SK-N-MC (cell line): ENCODE results near the gene REEP1.

Source experiments
- DNase-seq: peaks from one replicate; pipeline ENCODE4 v3.0.0-alpha.2; 2011; ENCODE audit warnings: low read depth, low spot score
- H3K27ac ChIP-seq: fragments of 200-600 bp; sonication (generic); 2 replicates; pipeline ENCODE4 v1.5.1; 2016; ENCODE audit warnings: mixed run types
- H3K36me3 ChIP-seq: fragments of 200-600 bp; sonication (generic); 2 replicates; pipeline ENCODE4 v1.6.1; 2017; ENCODE audit warnings: antibody characterized with exemption, low read length, mixed read lengths; ENCODE audit not compliant: insufficient read depth
- H3K4me3 ChIP-seq: fragments of 200-600 bp; sonication (generic); 2 replicates; pipeline ENCODE4 v1.5.1; 2016
- H3K9ac ChIP-seq: fragments of 200-600 bp; sonication (generic); 2 replicates; pipeline ENCODE4 v1.8.0; 2017; ENCODE audit warnings: mixed run types, mixed read lengths; ENCODE audit not compliant: insufficient read length
- H3K9me3 ChIP-seq: fragments of 200-600 bp; sonication (generic); 2 replicates; pipeline ENCODE4 v1.6.1; 2017; ENCODE audit warnings: low read depth, mild to moderate bottlenecking, antibody characterized with exemption, low read length, moderate library complexity, mixed read lengths
- EZH2 ChIP-seq: fragments of 200-600 bp; sonication (generic); IDR thresholded peaks from one replicate; pipeline ENCODE4 v1.6.1; 2017; ENCODE audit warnings: antibody characterized with exemption
- FOXP2 ChIP-seq: optimal IDR thresholded peaks from 2 replicates; pipeline ENCODE3; 2011; ENCODE audit warnings: mild to moderate bottlenecking, moderate library complexity; ENCODE audit not compliant: insufficient read depth; ENCODE audit errors: extremely low read length, control extremely low read depth
- POLR2AphosphoS5 ChIP-seq: IDR thresholded peaks from 2 replicates; pipeline ENCODE4 v1.6.1; 2012; ENCODE audit warnings: mild to moderate bottlenecking, low read depth, low read length, borderline replicate concordance

The REEP1 gene

GRCh38 chr2:86239745-86240144 lies 97.7 kb downstream of the REEP1 start:
- no peak for TF ChIP-seq POLR2AphosphoS5
- TF ChIP-seq EZH2: no peak
- no peak for TF ChIP-seq FOXP2
- no peak for DNase-seq
- no peaks in the 10 kb centered on the region for H3K36me3 ChIP-seq
- H3K4me3 ChIP-seq: no peak overlapping the region
- H3K9me3 ChIP-seq: no peaks in the 10 kb centered on the region
- no peak overlapping the region for H3K27ac ChIP-seq
- no peak overlapping the region for H3K9ac ChIP-seq

GRCh38 chr2:86239326-86239725 lies 98.1 kb downstream of the REEP1 start:
- Histone ChIP-seq H3K9me3 (no peaks in the 10 kb centered on the region), H3K27ac (no peak overlapping the region), H3K36me3 (no peaks in the 10 kb centered on the region), H3K4me3 (no peak overlapping the region), H3K9ac (no peak overlapping the region)
- TF ChIP-seq POLR2AphosphoS5: no peak
- TF ChIP-seq EZH2: no peak
- no peak for TF ChIP-seq FOXP2
- DNase-seq: no peak

- Histone ChIP-seq H3K9ac (no peak overlapping the region), H3K9me3 (no peaks in the 10 kb centered on the region), H3K36me3 (no peaks in the 10 kb centered on the region), H3K27ac (no peak overlapping the region), H3K4me3 (no peak overlapping the region)
- no peak for DNase-seq
- TF ChIP-seq EZH2: no peak
- TF ChIP-seq POLR2AphosphoS5: no peak
- TF ChIP-seq FOXP2: no peak
These were observed 99.1 kb downstream of the REEP1 start for GRCh38 chr2:86238354-86238753.

DNA sequence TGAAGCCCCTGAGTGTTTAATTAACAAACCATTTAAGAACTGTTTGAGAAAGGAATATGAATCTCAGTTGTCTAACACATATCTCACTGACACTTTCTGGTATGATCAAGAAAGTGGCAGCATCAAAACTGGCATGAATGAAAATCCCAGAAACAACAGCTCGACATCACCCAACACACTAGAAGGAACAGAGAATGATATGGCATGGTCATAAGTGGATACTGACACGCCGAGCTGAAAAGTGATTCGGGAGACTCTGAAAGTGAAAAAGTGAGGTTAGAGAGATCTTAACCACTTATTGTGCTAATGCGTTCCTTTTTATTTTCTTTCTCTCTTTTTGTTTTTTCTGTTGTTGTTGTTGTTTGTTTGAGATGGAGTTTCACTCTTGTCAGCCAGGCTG lies 100.3 kb downstream of the REEP1 start:
- Histone ChIP-seq H3K36me3 (no peaks in the 10 kb centered on the region), H3K4me3 (no peak overlapping the region), H3K9ac (no peak overlapping the region), H3K9me3 (no peaks in the 10 kb centered on the region), H3K27ac (no peak overlapping the region)
- no peak for DNase-seq
- TF ChIP-seq POLR2AphosphoS5 (no peak), FOXP2 (no peak), EZH2 (no peak)

DNA sequence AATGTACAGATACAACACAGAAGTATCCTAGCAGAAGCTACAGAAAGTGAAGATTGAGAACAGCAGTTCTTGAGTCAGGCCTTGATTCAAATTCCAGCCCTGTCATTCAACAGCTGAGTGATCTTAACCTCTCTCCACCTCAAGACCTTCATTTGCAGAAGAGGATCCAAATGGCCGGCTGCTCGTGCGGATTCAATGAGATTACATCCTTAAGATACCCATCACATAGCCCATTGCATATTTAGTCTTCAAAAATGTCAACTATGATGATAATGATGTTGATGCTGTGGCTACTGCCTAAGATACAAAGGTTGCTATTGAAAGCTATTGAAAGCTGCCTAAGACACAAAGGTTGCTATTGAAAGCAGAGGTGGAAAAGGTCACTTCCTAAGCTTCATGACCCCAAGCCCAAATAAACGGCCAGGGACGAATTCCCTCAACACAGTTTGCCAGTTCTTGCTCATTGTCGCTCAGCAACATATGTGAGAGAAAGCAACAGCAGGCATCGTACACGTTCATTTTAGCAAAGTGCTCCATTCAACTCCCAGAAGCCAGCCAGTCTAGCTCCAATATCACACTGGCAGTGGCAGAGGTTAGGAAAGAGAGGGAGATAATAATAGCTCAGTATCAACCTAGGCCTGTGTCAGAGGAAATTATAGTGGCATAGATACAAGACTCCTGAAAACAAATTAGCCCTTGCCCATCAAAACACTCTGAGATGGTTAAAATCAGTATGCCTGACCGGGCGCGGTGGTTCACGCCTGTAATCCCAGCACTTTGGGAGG lies 102.0 kb downstream of the REEP1 start:
- no peak overlapping the region for H3K9ac ChIP-seq
- H3K4me3 ChIP-seq: no peak overlapping the region
- DNase-seq: no peak
- H3K27ac ChIP-seq: no peak overlapping the region
- TF ChIP-seq POLR2AphosphoS5 (no peak), FOXP2 (no peak), EZH2 (no peak)
- H3K9me3 ChIP-seq: no peaks in the 10 kb centered on the region
- no peaks in the 10 kb centered on the region for H3K36me3 ChIP-seq

GRCh38 chr2:86234563-86235131 lies 102.8 kb downstream of the REEP1 start:
- no peak for DNase-seq
- Histone ChIP-seq H3K36me3 (no peaks in the 10 kb centered on the region), H3K9ac (no peak overlapping the region), H3K9me3 (no peaks in the 10 kb centered on the region), H3K27ac (no peak overlapping the region), H3K4me3 (no peak overlapping the region)
- no peak for TF ChIP-seq FOXP2
- TF ChIP-seq EZH2: no peak
- TF ChIP-seq POLR2AphosphoS5: no peak

GRCh38 chr2:86233436-86233835 lies 104.0 kb downstream of the REEP1 start:
- no peaks in the 10 kb centered on the region for H3K36me3 ChIP-seq
- TF ChIP-seq FOXP2 (no peak), POLR2AphosphoS5 (no peak)

DNA sequence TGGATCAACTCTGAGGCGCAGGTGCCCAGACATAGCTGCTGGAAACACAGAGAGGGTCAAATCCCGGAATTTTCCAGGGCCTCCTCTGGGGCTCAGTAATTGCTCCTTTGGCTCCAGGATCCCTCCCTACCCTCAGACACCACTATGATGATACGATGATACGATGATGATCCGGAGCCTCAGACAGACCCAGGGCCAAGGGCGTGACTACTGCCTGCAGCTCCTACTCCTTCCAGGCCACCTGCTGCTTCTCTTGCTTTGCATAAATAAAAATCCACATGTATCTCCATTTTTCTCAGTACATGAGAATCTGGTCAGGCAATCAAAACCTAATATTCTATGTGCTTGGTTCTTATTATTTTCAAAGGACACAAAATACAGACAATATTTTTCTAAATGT lies 104.5 kb downstream of the REEP1 start:
- DNase-seq: no peak
- Histone ChIP-seq H3K9ac (no peak overlapping the region), H3K4me3 (no peak overlapping the region), H3K9me3 (no peaks in the 10 kb centered on the region), H3K36me3 (no peaks in the 10 kb centered on the region), H3K27ac (no peak overlapping the region)
- TF ChIP-seq POLR2AphosphoS5: no peak
- TF ChIP-seq FOXP2: no peak
- TF ChIP-seq EZH2: no peak

More at GRCh38 chr2:86233436-86233835, 104.0 kb downstream of the REEP1 start:
- Histone ChIP-seq H3K9me3 (no peaks in the 10 kb centered on the region), H3K9ac (peak overlapping the region; percentile 37), H3K4me3 (no peak overlapping the region), H3K27ac (no peak overlapping the region)
- DNase-seq: no peak
